GM19324 (cell line): ENCODE results near the gene CASS4.
A peak's percentile ranks its signal among the peaks of the same experiment; 100 is the strongest.
"Not testable (repeated sequence)": the region's sequence is repeated elsewhere in the genome, so short reads cannot be mapped to it uniquely, and the experiment has no call there.

Experiments used
- ATAC-seq: cut with Tn5 transposase; IDR thresholded peaks from one replicate; pipeline ENCODE4 v1.9.1; 2021; ENCODE audit warnings: mild to moderate bottlenecking, moderate library complexity; ENCODE audit not compliant: unreplicated experiment, low FRiP score

CASS4 gene, protein sequence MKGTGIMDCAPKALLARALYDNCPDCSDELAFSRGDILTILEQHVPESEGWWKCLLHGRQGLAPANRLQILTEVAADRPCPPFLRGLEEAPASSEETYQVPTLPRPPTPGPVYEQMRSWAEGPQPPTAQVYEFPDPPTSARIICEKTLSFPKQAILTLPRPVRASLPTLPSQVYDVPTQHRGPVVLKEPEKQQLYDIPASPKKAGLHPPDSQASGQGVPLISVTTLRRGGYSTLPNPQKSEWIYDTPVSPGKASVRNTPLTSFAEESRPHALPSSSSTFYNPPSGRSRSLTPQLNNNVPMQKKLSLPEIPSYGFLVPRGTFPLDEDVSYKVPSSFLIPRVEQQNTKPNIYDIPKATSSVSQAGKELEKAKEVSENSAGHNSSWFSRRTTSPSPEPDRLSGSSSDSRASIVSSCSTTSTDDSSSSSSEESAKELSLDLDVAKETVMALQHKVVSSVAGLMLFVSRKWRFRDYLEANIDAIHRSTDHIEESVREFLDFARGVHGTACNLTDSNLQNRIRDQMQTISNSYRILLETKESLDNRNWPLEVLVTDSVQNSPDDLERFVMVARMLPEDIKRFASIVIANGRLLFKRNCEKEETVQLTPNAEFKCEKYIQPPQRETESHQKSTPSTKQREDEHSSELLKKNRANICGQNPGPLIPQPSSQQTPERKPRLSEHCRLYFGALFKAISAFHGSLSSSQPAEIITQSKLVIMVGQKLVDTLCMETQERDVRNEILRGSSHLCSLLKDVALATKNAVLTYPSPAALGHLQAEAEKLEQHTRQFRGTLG

DNA sequence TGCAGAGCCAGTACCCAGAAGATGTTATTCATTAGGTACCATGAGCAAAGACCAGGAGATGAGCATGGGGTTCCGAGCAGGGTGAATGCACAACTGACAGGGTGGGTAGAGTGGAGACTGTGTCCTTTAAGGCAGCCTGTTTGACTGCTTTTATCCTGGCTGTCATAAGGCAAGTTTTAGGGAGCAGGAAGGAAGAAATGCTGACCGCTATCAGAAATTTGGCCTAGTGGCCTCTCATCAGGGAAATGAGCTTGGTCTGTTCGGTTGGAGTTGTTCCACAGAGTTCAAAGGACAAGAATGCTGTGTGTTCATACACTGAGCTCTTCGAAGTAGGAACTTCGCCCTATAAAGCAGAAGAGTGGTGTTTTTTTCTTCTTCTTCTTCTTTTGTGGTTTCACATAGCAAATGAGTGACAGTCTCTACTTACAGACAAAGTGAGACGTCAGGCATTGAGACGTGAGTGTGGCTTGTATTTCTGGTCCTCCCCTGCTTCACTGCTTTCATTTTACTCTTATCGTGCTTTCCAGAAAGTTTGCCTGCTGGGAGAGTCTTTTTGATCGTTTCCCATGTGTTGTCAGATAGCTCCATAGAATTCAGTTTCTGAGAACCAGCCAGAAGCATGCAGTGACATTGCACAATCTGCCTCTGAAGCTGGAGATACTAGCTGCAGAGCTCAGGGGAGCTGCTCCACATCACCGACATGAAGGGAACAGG is at the start of gene CASS4:
CASS4 (plus strand) TSS at position 502 of the 714 bp plus-strand sequence; CDS start at position 701, 199 bp downstream.
- ATAC-seq: peak; percentile 53

DNA sequence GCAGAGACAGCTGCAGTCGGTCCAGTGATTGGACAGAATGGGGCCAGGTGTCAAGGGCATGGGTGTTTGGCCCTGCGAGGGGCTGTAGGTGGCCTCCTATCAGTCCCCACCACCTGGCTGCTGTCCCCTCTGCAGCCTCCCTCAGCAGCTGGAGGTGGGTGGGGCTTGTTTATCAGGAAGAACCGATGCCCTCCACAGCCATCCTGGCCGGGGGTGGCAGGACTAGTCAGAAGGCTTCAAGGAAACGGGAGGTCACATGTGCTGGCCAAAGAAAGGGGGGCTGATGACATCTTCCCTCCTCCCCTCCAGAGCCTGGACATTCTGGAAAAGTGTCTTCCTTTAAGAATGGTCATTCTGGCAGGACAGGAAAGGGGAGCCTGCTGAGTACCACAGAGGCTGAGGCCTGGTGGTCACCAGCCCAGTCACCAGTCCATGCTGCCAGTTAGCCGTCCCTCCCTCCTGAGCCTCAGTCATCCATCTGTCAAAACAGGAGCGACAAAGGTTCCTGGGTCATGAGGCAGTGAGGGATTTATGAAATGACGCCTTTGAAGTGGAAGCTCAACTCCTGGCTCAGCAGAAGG is 49.1 kb upstream of the CASS4 start:
- ATAC-seq: no peak

DNA sequence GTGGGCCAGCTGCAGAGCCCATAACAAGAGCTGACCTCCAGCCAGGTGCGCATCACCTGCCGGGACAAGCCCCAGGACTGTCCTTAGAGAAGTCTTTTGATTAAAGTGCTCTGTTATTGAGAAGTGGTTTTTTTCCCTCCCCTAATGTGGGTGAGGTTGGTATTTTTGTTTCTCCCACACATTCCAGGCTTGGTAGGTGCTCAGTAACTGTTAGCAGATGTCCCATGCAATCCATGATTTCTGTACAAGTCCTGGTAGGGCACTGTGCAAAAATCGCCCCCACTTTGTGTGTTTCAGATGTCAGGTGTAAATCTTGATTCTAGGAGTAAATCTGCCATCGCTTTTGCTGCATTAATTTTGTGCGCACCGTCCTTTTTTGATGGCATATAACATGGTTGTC is 48.6 kb upstream of the CASS4 start:
- no peak for ATAC-seq

DNA sequence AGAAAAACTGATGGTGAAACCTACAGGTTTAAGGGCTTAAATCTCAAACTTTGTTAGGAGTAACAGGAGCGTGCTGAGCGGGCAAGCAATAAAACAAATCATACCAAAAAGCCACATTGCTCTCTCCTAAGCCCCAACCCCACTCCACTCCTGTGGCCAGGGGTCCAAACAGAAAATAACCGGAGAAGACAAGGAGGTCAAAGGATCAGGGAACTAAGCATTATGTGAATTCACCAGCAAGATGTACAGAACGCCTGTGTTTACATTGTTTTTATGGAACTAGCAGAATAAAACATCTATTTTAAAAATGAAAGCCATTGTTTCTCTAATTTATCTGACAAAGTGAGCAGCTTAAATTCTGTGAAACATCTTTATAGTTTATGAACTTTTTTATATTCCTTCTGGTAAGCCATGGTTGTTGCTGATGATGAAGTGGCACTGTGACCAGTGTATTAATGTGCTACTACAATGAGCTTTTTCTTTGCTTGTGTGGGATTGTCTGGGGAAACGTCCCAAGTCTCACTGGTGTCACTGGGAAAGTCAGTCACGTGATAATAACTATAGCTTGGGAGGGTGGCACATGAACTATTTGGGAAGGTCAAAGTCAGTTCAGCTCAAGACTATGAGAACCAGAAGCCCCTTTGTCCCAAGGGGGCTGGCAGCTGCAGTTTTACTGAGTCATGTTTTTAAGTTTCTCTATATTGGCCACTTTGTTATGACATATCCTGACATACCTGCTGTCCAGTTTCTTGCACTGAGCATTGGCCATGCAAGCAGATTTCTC is 43.5 kb upstream of the CASS4 start:
- no peak for ATAC-seq

DNA sequence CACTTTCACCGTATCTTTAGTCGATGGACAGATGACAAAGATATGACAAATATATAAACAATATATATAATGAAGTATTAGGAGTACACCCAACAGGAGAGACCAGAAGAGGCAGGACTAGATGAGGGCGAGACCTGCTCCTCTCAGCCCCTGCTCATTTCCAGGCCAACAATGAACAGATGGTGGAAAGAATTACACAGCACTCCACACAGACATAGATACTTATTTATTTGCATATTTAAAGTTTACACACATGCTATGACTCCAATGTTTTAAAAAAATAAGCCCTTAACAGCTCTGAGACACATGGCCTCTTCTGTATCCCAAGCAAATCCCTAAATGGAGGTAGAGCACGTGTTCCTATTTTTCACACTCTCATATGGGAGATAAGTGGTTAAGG is 42.9 kb upstream of the CASS4 start:
- ATAC-seq: no peak

DNA sequence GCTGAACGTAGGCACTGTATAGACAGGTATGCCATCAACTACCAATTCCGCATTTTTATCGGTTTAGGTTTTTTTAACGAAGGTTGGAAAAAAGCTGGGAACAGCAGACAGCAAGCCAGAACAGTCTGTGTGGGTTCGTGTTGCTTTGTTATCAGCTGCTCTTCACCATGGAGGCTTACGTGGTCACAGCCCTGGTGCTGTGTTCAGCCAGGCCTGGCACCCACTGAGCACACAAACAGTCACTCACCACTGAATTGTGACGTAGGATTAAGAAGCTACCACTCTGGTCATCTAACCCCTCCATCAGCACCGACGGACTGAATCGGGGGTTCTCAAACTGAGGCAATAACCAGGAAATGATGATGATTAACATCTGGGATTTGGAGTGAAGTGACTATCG is 40.1 kb upstream of the CASS4 start:
- no peak for ATAC-seq

DNA sequence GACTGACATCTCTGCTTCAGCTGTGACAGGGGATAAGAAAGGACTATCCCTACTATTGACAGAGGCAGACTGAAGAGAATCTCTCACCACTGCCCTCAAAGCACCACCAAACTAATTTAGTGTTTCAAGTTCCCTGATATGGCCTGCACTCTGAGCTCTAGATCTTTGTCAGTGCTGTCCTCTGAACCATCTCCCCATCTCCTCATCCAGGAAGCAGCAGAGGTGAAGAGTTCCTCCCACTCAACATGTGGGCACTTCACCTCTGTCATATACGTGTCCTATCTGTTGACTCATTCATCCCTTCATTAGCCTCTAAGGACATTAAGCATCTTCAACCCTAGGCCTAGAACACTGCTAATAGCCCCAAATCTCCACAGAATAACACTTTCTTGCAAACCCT is 39.2 kb upstream of the CASS4 start:
- no peak for ATAC-seq

DNA sequence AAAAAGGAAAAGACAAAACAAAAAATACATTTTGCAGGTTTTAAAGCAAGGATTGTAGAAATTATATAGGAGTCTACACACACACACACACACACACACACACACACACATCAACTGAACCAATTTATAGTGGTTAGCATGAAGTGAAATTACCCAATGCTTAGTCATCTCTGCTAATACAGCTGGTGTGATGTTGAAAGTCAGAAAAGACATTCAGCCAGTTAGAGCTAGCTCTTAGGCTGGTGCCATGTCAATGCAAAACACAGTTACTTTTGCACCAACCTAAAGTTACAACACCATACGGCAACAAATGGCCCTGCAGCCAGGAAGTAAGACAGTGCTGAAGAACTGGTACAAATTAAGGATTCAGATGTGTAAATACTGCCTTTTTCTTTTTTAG is 38.1 kb upstream of the CASS4 start:
- no peak for ATAC-seq

DNA sequence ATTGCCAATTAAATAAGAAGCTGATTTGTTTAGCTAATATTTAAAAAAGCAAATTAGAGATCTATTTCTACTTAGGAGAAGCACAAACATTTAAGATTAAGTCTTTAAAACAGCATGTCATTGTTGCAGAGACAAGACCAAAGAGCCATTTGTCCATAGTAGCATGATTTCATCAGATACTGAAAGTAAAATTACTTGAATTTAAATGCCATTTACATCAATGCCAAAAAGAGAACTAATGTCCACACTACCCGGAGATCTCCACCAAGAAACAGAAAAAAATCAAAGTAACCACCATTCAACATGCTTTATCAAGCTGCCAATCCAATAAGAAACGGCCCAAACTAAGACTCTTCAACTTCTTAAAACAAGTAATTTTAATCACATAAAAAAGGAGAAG is 35.7 kb upstream of the CASS4 start:
- no peak for ATAC-seq

DNA sequence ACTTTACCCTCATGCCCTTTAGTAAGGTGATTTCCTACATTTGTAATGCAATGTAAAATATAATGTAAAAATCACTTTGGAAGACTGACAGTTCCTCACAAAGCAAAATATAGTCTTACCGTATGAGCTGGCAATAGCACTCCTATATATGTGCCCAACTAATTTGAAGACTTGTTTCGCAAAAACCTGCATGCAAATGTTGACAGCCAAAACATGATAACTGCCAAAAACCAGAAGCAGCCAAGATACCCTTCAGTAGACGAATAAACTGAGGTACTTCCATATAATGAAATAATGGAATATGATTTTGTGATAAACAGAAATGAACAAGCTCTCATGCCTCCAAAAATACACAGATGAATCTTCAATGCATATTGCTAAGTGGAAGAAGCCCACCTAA is 33.7 kb upstream of the CASS4 start:
- ATAC-seq: no peak

DNA sequence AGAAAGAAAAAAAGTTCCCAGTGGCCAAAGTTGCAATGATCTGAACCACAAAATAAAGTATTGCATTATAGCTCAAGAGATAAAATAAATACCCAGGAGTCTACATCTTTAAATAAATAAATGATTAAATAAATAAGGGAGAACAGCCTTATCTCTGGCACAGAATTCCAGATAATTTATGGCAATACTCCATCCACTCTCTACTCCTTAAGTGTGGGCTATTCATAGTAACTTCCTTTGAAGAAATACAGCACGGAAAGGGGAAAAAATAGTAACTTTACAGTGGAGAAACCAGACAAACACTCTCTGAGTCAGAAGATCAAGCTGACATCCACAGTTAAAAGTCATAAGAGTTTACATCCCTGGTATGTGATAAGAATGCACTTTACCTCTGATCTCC is 31.7 kb upstream of the CASS4 start:
- no peak for ATAC-seq

DNA sequence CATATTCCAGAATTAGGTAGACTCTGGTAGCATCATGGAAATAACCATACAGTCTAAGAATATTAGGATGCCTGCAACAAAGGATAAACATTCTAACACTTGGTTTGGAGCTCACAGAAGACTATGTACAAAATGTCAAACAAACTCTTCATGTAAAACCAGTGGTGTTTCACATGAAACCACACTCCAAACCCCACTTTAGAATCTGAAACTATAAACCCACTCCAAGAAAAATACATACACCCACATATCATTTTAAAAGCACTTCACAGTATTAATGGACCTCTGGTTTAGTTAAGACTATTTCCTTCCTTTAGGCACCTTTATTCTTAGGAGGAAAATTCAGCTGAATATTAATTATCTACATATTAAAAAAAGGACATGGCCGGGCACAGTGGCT is 30.6 kb upstream of the CASS4 start:
- no peak for ATAC-seq

DNA sequence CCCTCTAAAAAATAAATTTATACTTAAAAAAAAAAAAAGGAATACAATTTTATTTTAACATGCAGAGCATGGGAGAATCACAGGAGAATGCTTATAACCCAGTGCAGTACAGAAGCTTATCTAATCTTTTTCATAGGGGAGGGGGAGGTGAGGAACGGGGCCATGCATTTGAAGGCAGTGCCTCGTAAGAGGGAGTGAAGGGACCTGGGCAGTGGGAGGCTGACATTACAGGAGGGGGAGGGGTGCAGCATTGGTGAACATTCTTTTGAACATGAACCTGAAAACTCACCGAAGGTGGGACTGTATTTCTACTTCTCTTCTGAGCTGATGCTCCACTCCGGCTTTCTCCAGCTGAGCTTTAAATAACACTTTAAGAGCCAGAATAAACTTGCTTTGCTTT is 29.4 kb upstream of the CASS4 start:
- ATAC-seq: no peak

DNA sequence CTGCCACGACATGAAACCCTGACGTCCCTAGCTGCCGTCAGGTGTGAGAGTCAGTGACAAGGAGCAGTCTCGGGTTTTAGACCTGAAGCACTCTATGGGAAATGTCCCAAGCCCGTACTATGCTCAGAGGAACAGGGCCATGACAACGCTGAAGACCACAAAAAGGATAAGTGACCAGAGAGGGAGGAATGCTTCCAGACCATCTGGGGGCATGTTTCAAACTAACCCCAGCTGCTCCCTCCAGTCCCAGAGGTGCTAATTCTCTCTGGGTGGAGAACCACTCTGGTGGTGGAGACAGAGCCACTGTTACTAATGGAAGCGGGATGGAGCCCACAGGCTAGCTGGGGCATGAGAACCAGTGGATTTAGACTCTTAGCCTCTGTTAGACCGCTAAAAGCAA is 28.7 kb upstream of the CASS4 start:
- no peak for ATAC-seq

DNA sequence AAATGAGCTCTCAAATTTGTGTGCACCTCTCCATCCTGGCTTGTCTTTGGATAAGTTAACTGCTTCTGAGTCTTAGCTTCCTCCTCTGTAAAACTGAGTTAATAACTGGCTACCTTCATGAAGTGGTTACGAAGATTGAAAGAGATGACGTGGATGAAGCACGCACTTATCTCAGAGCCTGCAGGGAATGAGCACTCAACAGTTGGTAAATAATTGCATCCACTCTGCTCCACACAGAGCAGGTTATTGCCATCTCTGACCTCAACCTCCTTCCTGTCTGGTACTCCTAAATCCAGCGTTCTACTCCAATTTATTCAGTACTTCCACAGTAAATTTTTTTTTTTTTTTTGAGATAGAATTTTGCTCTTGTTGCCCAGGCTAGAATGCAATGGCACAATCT is 26.9 kb upstream of the CASS4 start:
- no peak for ATAC-seq

DNA sequence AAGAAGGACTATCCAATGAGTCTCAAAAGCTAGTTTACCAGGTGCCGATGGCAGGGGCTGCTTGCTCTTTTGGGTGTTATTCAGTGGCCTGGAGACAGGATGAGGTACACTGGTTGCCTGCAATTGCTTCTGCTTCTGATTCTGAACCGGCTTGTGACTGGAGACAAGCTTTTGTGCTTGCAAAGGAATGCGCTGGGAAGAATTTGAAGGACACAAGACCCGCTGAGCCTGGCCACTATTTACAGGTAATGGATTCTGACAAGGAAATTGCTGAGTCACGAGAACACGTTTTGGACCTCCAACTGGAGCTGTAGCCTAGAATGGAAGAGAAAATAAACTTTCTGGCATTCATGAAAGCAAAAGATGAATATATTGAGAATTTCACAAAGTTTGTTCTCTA is 25.8 kb upstream of the CASS4 start:
- no peak for ATAC-seq

DNA sequence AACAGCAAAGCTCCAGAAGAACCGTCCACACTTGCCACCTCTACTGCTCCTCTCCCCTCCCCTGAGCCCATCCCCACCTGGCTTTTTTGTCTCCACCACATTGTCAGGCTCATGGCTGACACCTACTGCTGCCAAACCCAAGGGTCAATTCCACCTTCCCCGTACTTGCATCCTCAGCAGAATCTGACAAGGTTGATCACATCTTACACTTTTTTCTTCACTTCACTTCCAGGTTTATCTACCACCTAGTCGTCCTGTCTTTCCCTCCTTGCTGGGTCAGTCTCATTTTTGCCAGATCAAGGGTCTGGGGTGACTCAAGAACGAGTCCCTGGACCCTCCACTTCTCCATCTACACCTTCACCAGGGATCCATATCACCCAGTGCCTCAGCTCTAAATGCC is 23.2 kb upstream of the CASS4 start:
- no peak for ATAC-seq

DNA sequence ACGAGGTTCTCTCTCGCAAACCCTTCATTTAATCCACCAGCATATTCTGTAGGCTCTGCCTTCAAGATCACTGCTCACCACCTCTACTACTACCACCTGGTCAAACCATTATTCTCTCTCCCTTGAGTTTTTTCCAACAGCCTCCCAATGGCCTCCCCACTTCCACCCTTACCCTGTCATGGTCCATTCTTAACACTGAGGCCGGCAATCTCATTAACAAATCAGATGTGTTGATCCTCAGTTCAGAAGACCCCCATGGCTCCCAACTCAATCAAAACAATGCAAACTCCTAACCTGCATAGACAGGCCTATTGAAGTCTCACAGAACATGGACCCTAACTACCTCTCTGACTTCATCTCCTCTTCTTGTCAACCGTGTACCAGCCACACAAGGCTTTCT is 22.3 kb upstream of the CASS4 start:
- ATAC-seq: no peak

DNA sequence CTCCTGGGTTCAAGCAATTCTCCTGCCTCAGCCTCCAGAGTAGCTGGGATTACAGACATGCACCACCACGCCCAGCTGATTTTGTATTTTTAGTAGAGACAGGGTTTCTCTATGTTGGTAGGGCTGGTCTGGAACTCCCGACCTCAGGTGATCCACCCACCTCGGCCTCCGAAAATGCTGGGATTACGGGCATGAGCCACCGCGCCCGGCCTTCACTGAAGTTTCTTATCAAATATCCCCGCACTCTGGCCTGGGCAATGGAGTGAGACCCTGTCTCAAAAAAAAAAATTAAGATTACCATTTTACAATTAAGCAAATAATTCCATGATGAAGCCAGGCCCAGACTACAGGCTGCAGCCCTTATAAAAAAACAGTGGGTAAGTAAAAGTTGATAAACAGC is 21.7 kb upstream of the CASS4 start:
- ATAC-seq: not testable (repeated sequence)

DNA sequence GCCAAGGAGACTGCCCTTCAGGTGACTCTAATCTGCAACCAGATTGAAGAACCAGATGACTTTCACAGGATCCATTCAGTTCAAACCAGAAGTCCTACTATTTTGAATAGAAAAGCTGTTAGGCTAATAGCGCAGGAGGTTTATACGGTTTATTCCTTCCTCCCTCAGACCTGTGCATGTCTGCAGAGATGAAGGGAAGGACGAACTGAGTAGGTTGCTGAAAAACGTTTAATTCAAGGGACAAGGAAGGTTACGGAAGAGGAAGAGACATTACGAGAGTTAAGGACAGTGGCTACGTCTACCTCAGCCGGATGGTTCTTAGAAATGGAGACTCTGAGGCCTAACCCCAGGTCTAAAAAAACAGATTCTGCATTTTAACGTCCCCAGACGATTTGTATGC is 21.0 kb upstream of the CASS4 start:
- no peak for ATAC-seq
